ENCODE results near the gene ERVFRD-1.

GRCh38 chr6:11101417-11101816 is 10.1 kb downstream of the ERVFRD-1 start:
- no peak for TF ChIP-seq EZH2 (IDR thresholded peaks at IDR 0.05; ENCODE audit: insufficient read depth, poor library complexity, severe bottlenecking)
- no peak for TF ChIP-seq EZH2phosphoT487 (IDR thresholded peaks at IDR 0.05; ENCODE audit: insufficient read depth, low read depth)

Measured in GM23248 (cell line).